HFF-Myc (cell line): ENCODE results near the gene ZNF573.
"Not testable (repeated sequence)": the region's sequence is repeated elsewhere in the genome, so short reads cannot be mapped to it uniquely, and the experiment has no call there.

Source experiments
- DNase-seq: peaks from one replicate; pipeline ENCODE4 v3.0.0-alpha.2; 2011; ENCODE audit warnings: low read depth; ENCODE audit errors: extremely low read depth
- H3K4me3 ChIP-seq: replicated peaks from 2 replicates; pipeline ENCODE4 v1.5.1; 2011; ENCODE audit warnings: low read depth, mild to moderate bottlenecking, control low read depth, low read length
- TF ChIP-seq, protein P1 (sequence below): IDR thresholded peaks from 2 replicates; pipeline ENCODE4 v1.5.1; 2012; ENCODE audit warnings: mild to moderate bottlenecking, low read depth, low read length, control low read depth; ENCODE audit errors: missing control alignments

The ZNF573 gene

DNA sequence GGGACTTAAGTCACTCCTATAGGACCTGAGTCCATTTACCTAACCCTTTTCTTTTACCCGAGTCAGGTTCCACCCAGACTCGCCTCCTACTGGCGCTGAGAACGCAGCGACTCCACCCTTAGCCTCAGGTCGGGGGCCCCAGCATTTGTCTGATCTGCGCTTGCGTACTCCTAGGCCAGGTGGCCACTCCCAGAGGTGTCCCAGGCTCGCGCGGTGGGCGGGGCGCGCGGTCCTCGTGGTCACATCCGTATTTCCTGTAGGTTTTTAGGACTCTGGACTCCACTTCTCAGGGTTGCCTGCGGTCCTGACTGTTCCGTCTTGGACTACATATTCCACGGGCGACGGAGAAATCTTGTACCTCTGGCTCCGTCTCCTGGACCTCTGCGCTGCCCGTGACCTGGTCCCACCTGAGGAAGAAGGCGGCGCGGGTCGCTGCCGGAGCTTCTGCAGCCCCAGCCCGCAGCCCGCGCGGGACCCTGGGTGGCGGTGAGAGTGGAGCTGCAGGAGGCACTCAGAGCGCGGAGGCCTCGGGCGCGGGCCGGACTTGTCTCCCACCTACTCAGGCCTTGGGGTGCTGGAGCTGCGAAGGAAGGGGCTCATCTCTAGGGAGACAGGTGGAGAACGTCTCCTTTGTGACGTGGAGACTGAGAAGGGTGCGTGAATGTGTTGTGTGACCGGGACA is 11.0 kb upstream of the ZNF573 start:
- no peak overlapping the region for H3K4me3 ChIP-seq
- TF ChIP-seq, protein P1, sequence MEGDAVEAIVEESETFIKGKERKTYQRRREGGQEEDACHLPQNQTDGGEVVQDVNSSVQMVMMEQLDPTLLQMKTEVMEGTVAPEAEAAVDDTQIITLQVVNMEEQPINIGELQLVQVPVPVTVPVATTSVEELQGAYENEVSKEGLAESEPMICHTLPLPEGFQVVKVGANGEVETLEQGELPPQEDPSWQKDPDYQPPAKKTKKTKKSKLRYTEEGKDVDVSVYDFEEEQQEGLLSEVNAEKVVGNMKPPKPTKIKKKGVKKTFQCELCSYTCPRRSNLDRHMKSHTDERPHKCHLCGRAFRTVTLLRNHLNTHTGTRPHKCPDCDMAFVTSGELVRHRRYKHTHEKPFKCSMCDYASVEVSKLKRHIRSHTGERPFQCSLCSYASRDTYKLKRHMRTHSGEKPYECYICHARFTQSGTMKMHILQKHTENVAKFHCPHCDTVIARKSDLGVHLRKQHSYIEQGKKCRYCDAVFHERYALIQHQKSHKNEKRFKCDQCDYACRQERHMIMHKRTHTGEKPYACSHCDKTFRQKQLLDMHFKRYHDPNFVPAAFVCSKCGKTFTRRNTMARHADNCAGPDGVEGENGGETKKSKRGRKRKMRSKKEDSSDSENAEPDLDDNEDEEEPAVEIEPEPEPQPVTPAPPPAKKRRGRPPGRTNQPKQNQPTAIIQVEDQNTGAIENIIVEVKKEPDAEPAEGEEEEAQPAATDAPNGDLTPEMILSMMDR: no peak
- no peak for DNase-seq

DNA sequence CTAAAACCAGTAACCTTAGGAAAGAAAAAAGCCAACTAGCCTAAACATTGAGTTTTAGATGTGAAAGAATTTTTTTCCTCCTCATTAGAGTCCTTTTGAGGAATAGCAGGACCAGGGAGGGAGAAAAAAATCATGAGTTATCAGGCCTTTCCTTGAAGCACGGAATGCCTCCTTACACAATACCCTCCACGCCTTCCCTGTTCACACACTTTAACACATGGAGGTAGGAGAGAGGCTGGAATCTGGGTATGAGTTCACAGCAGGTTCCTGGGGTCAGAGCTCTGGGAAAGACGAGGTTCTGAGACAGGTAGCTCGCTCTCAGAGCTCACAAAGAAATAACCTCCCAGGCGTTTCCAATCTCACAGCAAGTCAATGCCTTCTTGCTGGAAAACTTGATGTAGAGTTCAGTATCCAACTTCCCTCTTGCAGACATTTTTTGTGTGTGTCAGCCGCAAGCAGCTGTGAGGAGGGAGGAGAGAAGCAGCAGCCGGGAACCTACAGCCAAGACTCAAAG is 716 bp downstream of the ZNF573 start:
- H3K4me3 ChIP-seq: peak overlapping the region; percentile 63
- TF ChIP-seq, protein P1: no peak
- no peak for DNase-seq

DNA sequence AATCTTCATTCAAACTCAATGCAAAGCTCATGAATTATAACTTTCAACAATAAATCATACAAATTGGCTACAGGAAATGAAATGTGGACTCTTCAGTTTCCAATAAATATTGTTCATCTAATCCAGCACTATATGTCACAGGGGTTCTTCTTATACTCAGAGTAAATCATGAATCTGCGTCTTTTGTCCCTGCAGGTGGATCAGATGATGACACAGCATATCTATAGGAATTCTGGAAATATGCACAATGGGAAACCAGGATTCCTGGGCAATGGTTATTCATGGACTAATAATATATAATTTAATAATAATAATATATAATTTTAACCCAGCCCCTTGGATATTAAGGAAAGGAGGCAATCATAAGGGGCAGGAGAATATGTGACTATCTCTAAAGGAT is 8.4 kb downstream of the ZNF573 start:
- no peak for DNase-seq
- TF ChIP-seq, protein P1: no peak
- no peak overlapping the region for H3K4me3 ChIP-seq

DNA sequence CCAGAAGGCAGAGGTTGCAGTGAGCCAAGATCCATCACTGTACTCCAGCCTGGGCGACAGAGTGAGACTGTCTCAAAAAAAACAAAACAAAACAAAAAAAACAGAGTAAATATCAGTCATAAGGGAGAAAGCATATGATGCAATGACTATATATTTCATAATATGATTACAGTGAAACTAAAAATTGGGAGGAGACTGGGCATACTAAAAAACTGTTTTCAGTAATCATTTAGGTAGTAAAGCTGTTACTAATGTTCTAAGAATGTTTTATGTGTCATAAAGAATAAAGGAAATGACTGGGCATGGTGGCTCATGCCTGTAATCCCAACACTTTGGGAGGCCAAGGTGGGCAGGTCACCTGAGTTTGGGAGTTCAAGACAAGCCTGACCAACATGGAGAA is 15.9 kb downstream of the ZNF573 start:
- TF ChIP-seq, protein P1: no peak
- no peak overlapping the region for H3K4me3 ChIP-seq
- no peak for DNase-seq

DNA sequence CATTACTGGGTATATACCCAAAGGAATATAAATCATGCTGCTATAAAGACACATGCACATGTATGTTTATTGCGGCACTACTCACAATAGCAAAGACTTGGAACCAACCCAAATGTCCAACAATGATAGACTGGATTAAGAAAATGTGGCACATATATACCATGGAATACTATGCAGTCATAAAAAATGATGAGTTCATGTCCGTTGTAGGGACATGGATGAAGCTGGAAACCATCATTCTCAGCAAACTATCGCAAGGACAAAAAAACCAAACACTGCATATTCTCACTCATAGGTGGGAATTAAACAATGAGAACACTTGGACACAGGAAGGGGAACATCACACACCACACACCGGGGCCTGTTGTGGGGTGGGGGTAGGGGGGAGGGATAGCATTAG is 21.7 kb downstream of the ZNF573 start:
- DNase-seq, H3K4me3 ChIP-seq: not testable (repeated sequence)

DNA sequence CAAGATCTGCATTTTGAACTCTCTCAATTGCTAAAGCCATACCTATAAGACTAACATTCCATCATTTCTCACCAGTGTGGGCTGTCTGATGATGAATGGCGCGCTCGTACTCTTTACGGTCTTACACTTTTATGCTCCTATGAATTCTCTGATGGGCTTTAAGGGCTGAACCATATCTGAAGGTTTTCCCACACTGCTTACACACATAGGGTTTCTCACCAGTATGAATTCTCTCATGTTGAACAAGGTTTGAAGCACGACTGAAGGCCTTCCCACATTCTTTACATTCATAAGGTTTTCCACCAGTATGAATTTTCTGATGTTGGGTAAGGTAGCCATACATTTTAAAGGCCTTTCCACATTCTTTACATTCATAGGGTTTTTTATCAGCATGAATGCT is 41.0 kb downstream of the ZNF573 start:
- TF ChIP-seq, protein P1: no peak
- no peak overlapping the region for H3K4me3 ChIP-seq
- DNase-seq: no peak

DNA sequence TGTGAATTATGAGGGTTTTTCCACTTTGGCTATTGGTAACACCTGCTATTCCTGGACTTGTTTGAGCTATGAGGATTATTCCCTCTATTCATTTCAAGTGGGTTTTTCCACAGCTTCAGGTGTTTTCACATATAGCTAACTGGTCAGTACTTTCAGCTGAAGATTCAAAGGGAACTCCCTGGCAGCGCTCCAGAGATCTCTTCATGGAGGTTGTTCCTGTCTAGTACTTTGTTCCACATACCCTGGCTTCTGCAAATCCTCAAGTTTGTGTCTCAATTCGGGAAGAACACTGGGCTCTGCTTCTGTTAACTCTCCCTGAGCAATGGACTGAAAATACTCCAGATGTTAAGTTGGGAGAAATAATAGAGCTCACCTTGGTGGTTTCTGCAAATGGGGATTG is 54.2 kb downstream of the ZNF573 start:
- TF ChIP-seq, protein P1: no peak
- no peak for DNase-seq
- H3K4me3 ChIP-seq: no peak overlapping the region
